Esophagus muscularis mucosa (tissue), 4 donors: Measurements from ENCODE around the gene GMFB. TPM values are rescaled to one million over a fixed set of nuclear protein-coding genes. Genes with fewer than 3 reads are reported as not detected.
"Not testable (repeated sequence)": the region's sequence is repeated elsewhere in the genome, so short reads cannot be mapped to it uniquely, and the experiment has no call there.

Experiments used
- DNase-seq: peaks from one replicate; pipeline ENCODE4 v3.0.0-alpha.2; 2017; ENCODE audit errors: extremely low spot score
- H3K27ac ChIP-seq, 4 donors: fragments of 200-600 bp; sonication (generic); replicated peaks in 1 of 4; 1 replicate in 3 of 4; 2 replicates in 1 of 4; pipeline ENCODE4 v1.5.1; 2016 to 2019; ENCODE audit warnings: mild to moderate bottlenecking in 1 of 4
- H3K27me3 ChIP-seq, 4 donors: fragments of 200-600 bp; sonication (generic); one replicate each; pipeline versions ENCODE4 v1.5.1 to v1.6.0; 2016 to 2019
- H3K36me3 ChIP-seq, 4 donors: fragments of 200-600 bp; sonication (generic); one replicate each; pipeline ENCODE4 v1.5.1; 2016 to 2019
- H3K4me1 ChIP-seq, 4 donors: fragments of 200-600 bp; sonication (generic); one replicate each; pipeline ENCODE4 v1.5.1; 2016 to 2019
- H3K4me3 ChIP-seq, 4 donors: fragments of 200-600 bp; sonication (generic); 1 replicate in 2 of 4; 2 replicates in 2 of 4; pipeline ENCODE4 v1.5.1; 2016 to 2019; ENCODE audit warnings: mild to moderate bottlenecking in 4 of 4, moderate library complexity in 1 of 4
- H3K9me3 ChIP-seq, 4 donors: fragments of 200-600 bp; sonication (generic); 1 replicate in 3 of 4; 2 replicates in 1 of 4; pipeline ENCODE4 v1.5.1; 2016 to 2019
- CTCF ChIP-seq, 3 experiments: fragments of 200-600 bp in 2 of 3; fragments of 450-650 bp in 1 of 3; sonication (generic) in 2 of 3; IDR thresholded peaks; one replicate each; pipeline ENCODE4 v1.5.1; 2017 to 2019; ENCODE audit warnings: antibody characterized with exemption in 3 of 3, mild to moderate bottlenecking in 2 of 3, moderate library complexity in 1 of 3
- EP300 ChIP-seq: sonication (generic); formaldehyde crosslinking; IDR thresholded peaks from one replicate; pipeline ENCODE4 v1.6.1; 2017; ENCODE audit warnings: antibody characterized with exemption
- POLR2A ChIP-seq: fragments of 450-650 bp; IDR thresholded peaks from one replicate; pipeline ENCODE4 v1.6.1; 2017; ENCODE audit warnings: antibody characterized with exemption, moderate library complexity, mild to moderate bottlenecking, low read depth
- POLR2AphosphoS5 ChIP-seq, 2 donors: sonication (generic); formaldehyde crosslinking; IDR thresholded peaks; one replicate each; pipeline ENCODE4 v1.6.1; 2017; ENCODE audit warnings: antibody characterized with exemption in 2 of 2
- WGBS: methylation state at CpG from one replicate; pipeline ENCODE4 v1.1.5; 2018; 5-methylcytosine and 5-hydroxymethylcytosine counted together
- intact Hi-C: fragments of 100-400 bp; cut with DNase I; formaldehyde crosslinking; loops from one replicate; pipeline ENCODE4 v1.15.1; 2023
- total RNA-seq, 4 donors: library from RNA; depleted of rRNA; stranded (reverse); fragments of >200 nt; gene quantifications; one replicate each; pipeline versions ENCODE4 v1.1.0 to v1.2.1, GENCODE V29; 2016

GMFB gene
- total RNA-seq, 4 donors from 2014 or later = 21.4 to 49.4 (median 43.7) TPM

GRCh38 chr14:54438703-54439102, 50.1 kb downstream of the GMFB start:
- H3K4me3 ChIP-seq = no peak overlapping the region
- no peaks in the 10 kb centered on the region for H3K36me3 ChIP-seq
- 90% methylated on average over 4 of the region's 4 CpGs for WGBS
- TF ChIP-seq CTCF (IDR thresholded peaks at IDR 0.05) (no peak), EP300 (no peak), POLR2AphosphoS5 (IDR thresholded peaks at IDR 0.05) (no peak), POLR2A (no peak)
- intact Hi-C loops = no loop called here
- DNase-seq = no peak
- no peaks in the 10 kb centered on the region for H3K27me3 ChIP-seq
- peaks cover 20 to 59% (median 34%) of the 10 kb centered on the region in 4 donors for H3K4me1 ChIP-seq
- no peak overlapping the region for H3K27ac ChIP-seq
- H3K9me3 ChIP-seq = no peaks in the 10 kb centered on the region

GRCh38 chr14:54437954-54438353, 50.8 kb downstream of the GMFB start:
- H3K4me1 ChIP-seq = peaks cover 20 to 63% (median 37%) of the 10 kb centered on the region in 4 donors
- H3K9me3 ChIP-seq, H3K36me3 ChIP-seq, H3K27ac ChIP-seq, H3K4me3 ChIP-seq, H3K27me3 ChIP-seq, DNase-seq, intact Hi-C loops: not testable (repeated sequence)
- WGBS = 92% methylated on average over 4 of the region's 4 CpGs

- no peaks in the 10 kb centered on the region for H3K27me3 ChIP-seq
- no peaks in the 10 kb centered on the region for H3K9me3 ChIP-seq
- 78% methylated on average over 4 of the region's 4 CpGs for WGBS
- H3K4me3 ChIP-seq = no peak overlapping the region
- DNase-seq = no peak
- H3K27ac ChIP-seq = no peak overlapping the region
- no peak for TF ChIP-seq EP300
- intact Hi-C loops = no loop called here
- peaks cover 15 to 58% (median 33%) of the 10 kb centered on the region in 4 donors for H3K4me1 ChIP-seq
- H3K36me3 ChIP-seq = peaks cover 0 to 11% (median 7%) of the 10 kb centered on the region in 4 donors
Observed at GRCh38 chr14:54435500-54435981, 53.2 kb downstream of the GMFB start.

- H3K4me1 ChIP-seq = peaks cover 0 to 6% (median under 1%) of the 10 kb centered on the region in 4 donors
- WGBS = 85% methylated on average over 2 of the region's 2 CpGs
- H3K4me3 ChIP-seq = no peak overlapping the region
- DNase-seq = no peak
- no peaks in the 10 kb centered on the region for H3K27me3 ChIP-seq
- no peak overlapping the region for H3K27ac ChIP-seq
- no peaks in the 10 kb centered on the region for H3K9me3 ChIP-seq
- peaks cover 14 to 67% (median 49%) of the 10 kb centered on the region in 4 donors for H3K36me3 ChIP-seq
- no peak for TF ChIP-seq CTCF (IDR thresholded peaks at IDR 0.05)
- no peak for TF ChIP-seq POLR2A
- no peak for TF ChIP-seq POLR2AphosphoS5 (IDR thresholded peaks at IDR 0.05)
- no peak for TF ChIP-seq EP300
- intact Hi-C loops = no loop called here
Observed at GRCh38 chr14:54428527-54428926, 60.3 kb downstream of the GMFB start.

GRCh38 chr14:54427871-54428270, 60.9 kb downstream of the GMFB start:
- H3K36me3 ChIP-seq = peaks cover 14 to 71% (median 49%) of the 10 kb centered on the region in 4 donors
- intact Hi-C loops = no loop called here
- H3K27ac ChIP-seq = no peak overlapping the region
- H3K4me1 ChIP-seq = no peaks in the 10 kb centered on the region
- 86% methylated on average over 3 of the region's 3 CpGs for WGBS
- DNase-seq = no peak
- no peaks in the 10 kb centered on the region for H3K9me3 ChIP-seq
- no peak overlapping the region for H3K4me3 ChIP-seq
- no peak for TF ChIP-seq POLR2A
- no peaks in the 10 kb centered on the region for H3K27me3 ChIP-seq

GRCh38 chr14:54425537-54426274, 63.1 kb downstream of the GMFB start:
- H3K9me3 ChIP-seq = no peaks in the 10 kb centered on the region
- intact Hi-C loops = no loop called here
- H3K36me3 ChIP-seq = peaks cover 14 to 66% (median 41%) of the 10 kb centered on the region in 4 donors
- WGBS = 82% methylated on average over 3 of the region's 3 CpGs
- no peak overlapping the region for H3K27ac ChIP-seq
- no peaks in the 10 kb centered on the region for H3K27me3 ChIP-seq
- no peaks in the 10 kb centered on the region for H3K4me1 ChIP-seq
- TF ChIP-seq EP300 = no peak
- TF ChIP-seq POLR2AphosphoS5 (IDR thresholded peaks at IDR 0.05) = no peak
- TF ChIP-seq POLR2A = no peak
- no peak for TF ChIP-seq CTCF (IDR thresholded peaks at IDR 0.05)
- no peak overlapping the region for H3K4me3 ChIP-seq
- no peak for DNase-seq
